GM12892 (cell line): ENCODE measurements around the gene IGF1R.

Source experiments
- DNase-seq: peaks from one replicate; pipeline ENCODE4 v3.0.0; 2011; ENCODE audit not compliant: insufficient read length
- FAIRE-seq: peaks from 2 replicates; lab custom pipeline; 2011; peaks lifted over from hg19 to GRCh38; lab: Jason Lieb, UNC
- POLR2A ChIP-seq: IDR thresholded peaks from 2 replicates; pipeline ENCODE4 v1.6.1; 2011; ENCODE audit warnings: low read depth, low read length, control low read depth
- POLR2AphosphoS5 ChIP-seq: IDR thresholded peaks from 2 replicates; pipeline ENCODE4 v1.6.1; 2011; ENCODE audit warnings: low read depth, low read length, control low read depth
- TAF1 ChIP-seq: IDR thresholded peaks from 2 replicates; pipeline ENCODE4 v1.6.1; 2011; ENCODE audit warnings: low read depth, mild to moderate bottlenecking, control low read depth, low read length, borderline replicate concordance

Gene IGF1R

DNA sequence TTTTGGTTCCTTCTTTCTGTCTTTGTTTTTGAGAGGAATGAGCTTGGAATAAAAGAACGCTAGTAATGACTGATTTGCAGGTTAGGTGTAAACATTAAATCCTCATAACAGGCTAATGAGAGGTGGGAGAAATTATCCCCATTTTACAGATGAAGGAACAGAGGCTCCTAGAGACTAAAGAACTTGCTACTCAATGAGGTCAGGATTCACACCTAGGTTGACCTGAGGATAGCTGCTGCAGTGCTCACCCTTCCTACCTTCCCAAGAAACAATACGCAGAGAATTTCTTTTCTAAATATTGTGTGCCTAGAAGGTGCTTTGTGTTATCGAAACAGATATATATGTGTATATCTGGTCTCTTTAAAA is 106.3 kb downstream of the IGF1R start:
- TF ChIP-seq POLR2AphosphoS5 (no peak), POLR2A (no peak), TAF1 (no peak)
- no peak for FAIRE-seq
- DNase-seq: no peak

DNA sequence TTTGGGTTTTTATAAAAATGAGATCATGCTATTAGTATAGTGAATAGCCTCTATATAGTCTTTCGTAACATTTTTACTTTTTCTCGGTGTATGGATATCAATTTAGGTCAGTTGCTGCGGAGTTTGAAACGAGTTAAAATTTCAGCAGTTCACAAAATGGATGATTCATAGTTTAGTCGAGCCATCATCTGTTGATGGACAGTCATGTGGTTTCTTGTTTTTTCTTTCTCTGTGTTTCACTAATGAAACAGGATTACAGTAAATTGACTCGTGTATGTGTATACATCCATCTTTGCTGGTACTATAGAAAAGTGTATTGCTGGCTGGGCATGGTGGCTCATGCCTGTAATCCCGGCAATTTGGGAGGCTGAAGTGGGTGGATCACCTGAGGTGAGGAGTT is 106.8 kb downstream of the IGF1R start:
- DNase-seq (no peak), FAIRE-seq (no peak)
- TF ChIP-seq POLR2AphosphoS5: no peak
- TF ChIP-seq TAF1: no peak
- no peak for TF ChIP-seq POLR2A

DNA sequence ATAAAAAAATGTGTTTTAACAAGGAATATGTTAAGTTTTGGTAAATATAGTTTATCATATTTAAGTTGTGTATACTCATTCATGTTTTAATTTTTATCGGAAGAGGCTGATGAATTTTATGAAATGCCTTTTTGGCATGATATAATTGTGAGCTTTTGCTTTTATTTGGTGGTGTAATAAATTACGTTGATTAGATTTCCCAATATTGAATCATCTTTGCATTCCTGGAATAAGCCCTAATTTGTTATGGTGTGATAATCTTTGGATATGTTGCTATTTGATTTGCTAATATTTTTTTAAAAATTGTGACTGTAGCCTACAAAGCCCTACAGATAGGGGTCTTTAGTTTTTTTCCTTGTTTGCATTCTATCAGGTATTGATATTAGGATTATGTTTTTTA is 107.4 kb downstream of the IGF1R start:
- TF ChIP-seq TAF1: no peak
- no peak for TF ChIP-seq POLR2AphosphoS5
- TF ChIP-seq POLR2A: no peak
- FAIRE-seq (no peak), DNase-seq (no peak)

DNA sequence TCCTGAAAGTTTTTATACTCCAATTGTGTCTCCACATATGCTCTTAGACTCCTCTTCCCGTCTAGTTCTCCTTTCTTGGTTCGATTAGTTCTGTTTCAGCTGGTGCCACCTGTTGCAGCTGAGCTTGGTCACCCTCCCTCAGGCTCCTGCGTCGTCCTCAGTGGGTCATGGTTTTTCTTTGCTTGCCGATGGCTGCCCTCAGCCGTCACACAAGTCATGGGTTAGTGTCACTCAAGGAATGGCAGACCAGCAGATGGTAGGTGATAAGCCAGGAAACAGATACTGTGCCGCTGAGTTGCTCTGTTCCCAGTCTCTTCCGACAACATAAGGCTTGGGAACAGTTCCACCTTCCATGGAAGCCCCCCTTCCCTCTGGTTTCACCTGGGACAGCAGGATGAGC is 109.9 kb downstream of the IGF1R start:
- FAIRE-seq (no peak), DNase-seq (no peak)
- TF ChIP-seq POLR2AphosphoS5: no peak
- TF ChIP-seq TAF1: no peak
- TF ChIP-seq POLR2A: no peak

DNA sequence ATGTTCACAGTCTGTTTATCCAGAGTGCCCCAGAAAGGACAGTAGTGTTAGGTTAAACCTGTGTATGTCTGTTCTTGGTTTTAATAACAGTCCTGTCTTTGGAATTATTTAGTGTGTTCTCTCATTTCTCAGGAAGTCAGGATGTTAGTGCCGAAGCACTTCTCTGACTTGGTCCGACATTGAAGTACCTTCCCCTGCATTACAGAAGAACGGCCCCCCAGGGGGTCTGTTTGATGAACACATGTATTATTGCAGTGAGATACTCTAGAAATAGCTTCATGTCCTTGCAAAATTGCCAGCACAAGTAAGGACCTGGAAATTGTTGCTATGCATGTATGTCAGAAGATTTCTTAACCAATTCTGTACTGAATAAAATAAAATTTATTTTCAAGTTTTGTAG is 110.9 kb downstream of the IGF1R start:
- DNase-seq (no peak), FAIRE-seq (no peak)
- TF ChIP-seq TAF1: no peak
- no peak for TF ChIP-seq POLR2A
- no peak for TF ChIP-seq POLR2AphosphoS5

DNA sequence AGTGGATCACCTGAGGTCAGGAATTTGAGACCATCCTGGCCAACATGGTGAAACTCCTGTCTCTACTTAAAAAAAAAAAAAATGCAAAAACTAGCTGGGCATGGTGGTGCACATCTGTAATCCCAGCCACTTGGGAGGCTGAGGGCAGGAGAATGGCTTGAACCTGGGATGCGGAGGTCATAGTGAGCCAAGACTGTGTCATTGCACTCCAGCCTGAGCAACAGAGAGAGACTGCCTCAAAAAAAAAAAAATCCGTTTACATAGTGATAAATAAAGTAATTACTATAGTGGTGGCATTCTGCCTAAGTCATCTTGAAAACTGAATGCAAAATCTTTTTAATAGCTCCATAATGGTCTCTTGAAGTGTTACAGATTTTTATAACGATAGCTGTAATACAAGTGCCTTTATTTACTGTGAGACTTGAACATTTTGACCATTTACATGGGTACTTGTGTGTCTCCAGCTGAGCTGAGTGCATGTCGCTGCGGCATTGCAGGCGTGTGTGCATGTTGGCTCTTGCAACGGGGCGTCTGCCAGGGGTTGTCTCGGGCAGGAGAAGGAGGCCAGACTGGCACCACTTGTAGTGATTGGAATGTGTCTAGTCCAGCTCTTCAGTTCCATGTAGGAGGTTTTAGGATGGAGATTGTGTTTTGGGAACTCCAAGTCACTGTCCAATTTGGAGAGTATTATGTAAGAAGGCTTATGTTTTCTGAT is 111.9 kb downstream of the IGF1R start:
- FAIRE-seq (no peak), DNase-seq (no peak)
- no peak for TF ChIP-seq POLR2A
- no peak for TF ChIP-seq TAF1
- no peak for TF ChIP-seq POLR2AphosphoS5

DNA sequence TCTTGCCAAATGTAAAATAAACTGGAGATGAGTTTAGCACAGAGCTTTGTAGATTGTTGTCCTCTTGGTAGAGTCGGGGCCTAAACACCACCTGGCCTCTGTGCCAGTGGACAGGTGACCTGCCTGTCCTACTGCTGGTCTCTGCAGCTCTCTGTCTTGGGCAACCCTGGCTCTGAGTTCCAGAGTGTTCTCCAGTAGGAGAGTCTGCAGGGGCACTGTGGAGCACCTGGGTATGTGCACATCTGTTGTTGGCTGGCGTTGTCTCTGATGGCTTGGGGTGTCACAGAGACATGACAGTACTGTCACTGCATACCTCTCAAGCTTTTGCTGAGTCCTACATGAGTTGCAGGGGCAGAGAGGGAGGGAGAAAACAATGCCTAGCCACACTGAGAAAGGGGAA is 112.6 kb downstream of the IGF1R start:
- TF ChIP-seq TAF1: no peak
- no peak for TF ChIP-seq POLR2AphosphoS5
- no peak for TF ChIP-seq POLR2A
- FAIRE-seq (no peak), DNase-seq (no peak)

DNA sequence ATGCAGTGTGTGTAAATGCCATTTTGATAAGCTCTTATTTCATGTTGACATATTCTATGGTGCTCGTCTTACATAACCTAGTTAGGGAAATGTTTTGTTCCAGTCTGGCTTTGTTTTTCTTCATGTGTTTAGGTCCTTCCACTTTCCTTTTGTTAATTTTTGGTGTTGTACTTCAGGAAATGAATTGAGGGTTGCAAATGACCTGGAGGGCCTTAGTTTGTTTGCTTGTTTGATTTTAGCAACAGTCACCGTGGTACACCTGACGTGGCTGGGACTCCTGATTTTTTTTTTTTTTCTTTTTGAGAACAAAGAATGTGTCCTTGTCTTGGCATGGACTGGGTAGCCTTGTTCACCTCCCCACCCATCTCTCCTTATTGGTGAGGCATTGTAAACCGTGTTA is 114.8 kb downstream of the IGF1R start:
- TF ChIP-seq POLR2A: no peak
- TF ChIP-seq POLR2AphosphoS5: no peak
- TF ChIP-seq TAF1: no peak
- FAIRE-seq: no peak
- DNase-seq: no peak

DNA sequence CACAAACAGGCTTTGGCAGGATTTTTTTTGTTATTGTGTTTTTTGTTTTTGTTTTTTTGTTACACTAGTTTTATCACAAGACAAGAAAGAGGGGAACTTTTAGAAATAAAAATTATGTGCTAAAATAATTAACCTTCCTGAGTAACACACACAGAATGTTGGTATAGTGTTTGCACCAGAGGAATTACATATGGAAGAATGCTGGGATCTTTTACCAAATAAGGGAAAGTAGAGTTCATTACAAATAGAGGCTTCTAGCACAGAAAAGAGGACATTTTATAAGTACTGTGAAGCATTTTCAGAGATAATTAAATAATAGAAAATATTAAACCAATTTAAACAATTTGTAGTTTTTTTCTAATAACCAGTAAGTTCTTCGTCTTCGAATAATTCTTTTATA is 116.0 kb downstream of the IGF1R start:
- FAIRE-seq: no peak
- TF ChIP-seq TAF1 (no peak), POLR2A (no peak), POLR2AphosphoS5 (no peak)
- DNase-seq: no peak

DNA sequence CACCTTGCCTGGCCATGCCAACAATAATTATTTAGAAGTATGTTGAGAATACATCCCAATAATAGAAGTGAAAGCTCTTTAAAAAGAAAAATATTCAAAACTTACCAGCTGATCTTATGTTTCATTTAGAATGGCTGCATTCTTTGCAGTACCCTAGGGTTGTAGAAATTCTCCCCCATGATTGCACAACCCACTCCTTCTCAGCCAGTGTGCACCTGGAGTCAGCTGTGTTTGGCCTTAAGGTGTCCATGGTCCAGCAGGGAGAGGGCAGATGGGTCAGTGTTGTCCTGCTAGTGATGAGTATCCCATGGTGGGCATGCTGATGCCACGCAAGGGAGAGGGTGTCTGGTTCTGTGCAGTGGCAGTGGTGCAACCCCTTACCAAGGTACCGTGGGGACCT is 117.3 kb downstream of the IGF1R start:
- no peak for FAIRE-seq
- DNase-seq: no peak
- no peak for TF ChIP-seq TAF1
- TF ChIP-seq POLR2A: no peak
- TF ChIP-seq POLR2AphosphoS5: no peak

DNA sequence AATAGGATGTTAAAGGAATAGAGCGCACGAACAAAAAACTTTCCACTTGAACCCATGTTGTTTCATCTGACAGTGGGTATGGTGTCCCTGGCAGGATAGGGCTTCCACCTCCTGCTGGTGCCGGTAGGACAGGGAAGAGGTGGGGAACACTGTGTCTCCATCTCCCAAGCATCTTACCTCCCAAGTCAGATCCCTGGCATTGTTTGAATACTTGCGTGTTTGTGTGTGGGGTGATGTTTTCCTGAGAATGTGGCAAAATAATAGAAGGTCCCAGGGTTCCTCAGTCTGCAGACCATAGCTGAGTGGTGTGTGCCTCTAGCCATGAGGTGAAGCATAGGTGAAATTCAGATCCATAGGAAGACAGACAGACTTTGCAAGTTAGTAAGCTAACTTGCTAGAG is 119.4 kb downstream of the IGF1R start:
- TF ChIP-seq POLR2AphosphoS5 (no peak), POLR2A (no peak), TAF1 (no peak)
- DNase-seq: no peak
- FAIRE-seq: no peak

DNA sequence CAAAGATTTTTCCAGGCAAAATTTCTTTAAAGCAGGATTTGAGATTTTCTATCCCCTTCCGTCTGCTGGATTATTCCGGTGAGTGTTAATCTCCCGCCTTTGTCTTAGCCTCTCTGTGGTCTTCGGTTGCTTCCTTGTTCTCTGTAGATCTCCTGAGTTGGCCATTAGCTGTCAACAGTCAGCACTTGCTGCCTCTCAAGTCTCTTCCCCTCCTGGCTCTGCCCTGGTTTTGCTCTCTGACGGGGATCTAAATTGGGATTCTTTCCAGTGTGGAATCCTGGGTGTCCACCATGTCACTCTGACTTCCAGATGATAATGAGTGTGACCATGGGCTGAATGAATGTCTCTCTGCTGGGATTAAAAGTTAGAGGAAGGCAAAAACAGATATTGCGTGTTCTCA is 121.5 kb downstream of the IGF1R start:
- TF ChIP-seq POLR2AphosphoS5 (no peak), POLR2A (no peak), TAF1 (no peak)
- no peak for DNase-seq
- no peak for FAIRE-seq

DNA sequence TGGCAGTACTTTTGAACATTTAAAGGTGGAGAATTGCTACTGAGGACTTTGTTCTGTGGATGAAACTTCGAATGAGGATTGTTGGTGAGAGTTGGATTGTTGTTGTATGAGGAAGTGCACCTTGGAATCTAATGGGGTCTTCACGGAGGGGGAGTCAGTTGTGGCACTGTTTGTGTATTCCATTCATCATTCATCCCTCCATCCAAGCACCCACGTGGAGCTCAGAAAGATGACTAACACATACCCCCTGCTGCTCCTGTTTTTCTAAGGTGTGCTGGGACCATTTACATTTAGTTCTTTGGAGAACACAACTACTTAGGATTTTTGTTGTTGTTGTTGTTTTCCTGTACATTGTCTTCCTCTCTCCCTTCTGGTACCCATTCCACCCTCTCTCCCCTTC is 122.6 kb downstream of the IGF1R start:
- TF ChIP-seq TAF1: no peak
- no peak for TF ChIP-seq POLR2A
- TF ChIP-seq POLR2AphosphoS5: no peak
- DNase-seq (no peak), FAIRE-seq (no peak)

DNA sequence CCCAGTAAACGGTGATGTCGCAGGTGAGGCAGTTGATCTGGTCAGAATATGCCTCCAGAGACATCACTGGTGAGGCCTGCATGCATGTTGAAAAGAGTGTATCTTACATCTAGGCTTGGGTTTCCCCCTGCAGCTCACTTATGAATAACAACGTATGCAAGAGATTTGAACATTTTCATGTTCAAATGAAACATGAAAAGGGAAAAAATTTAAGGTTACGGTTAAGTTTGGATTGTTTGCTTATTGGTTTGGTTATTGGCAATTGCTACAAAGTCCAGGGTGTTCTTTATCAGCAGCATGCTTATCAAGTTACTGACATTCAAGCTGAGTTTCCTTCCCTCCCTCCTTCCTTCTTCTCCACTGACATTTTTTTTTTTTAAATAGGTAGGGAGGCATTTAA is 123.2 kb downstream of the IGF1R start:
- FAIRE-seq (no peak), DNase-seq (no peak)
- no peak for TF ChIP-seq TAF1
